Cardiac muscle cell (in vitro differentiated cells and primary cell): ENCODE measurements around the gene C10orf67. TPM values are rescaled to one million over a fixed set of nuclear protein-coding genes. Genes with fewer than 3 reads are reported as not detected.
A peak's percentile ranks its signal among the peaks of the same experiment; 100 is the strongest.

ENCODE experiments used
- DNase-seq, 2 donors: peaks; one replicate each; pipeline versions ENCODE4 v3.0.0 to v3.0.0-alpha.2; 2010 to 2017; ENCODE audit warnings: low read depth in 1 of 2, low spot score in 1 of 2
- H3K27ac ChIP-seq: fragments of 200-600 bp; sonication (generic); 2 replicates; pipeline ENCODE4 v1.5.1; 2016
- H3K27me3 ChIP-seq: fragments of 200-600 bp; sonication (generic); 2 replicates; pipeline ENCODE4 v1.6.0; 2016; ENCODE audit warnings: control low read depth
- H3K36me3 ChIP-seq: fragments of 200-600 bp; sonication (generic); 2 replicates; pipeline ENCODE4 v1.5.1; 2016; ENCODE audit warnings: control low read depth
- H3K4me1 ChIP-seq: fragments of 200-600 bp; sonication (generic); 2 replicates; pipeline ENCODE4 v1.8.1; 2017; ENCODE audit warnings: low read depth, mild to moderate bottlenecking, mixed run types
- H3K4me3 ChIP-seq: fragments of 200-600 bp; sonication (generic); 2 replicates; pipeline ENCODE4 v1.5.1; 2016; ENCODE audit warnings: mild to moderate bottlenecking
- H3K9me3 ChIP-seq: fragments of 200-600 bp; sonication (generic); 2 replicates; pipeline ENCODE4 v1.5.1; 2017; ENCODE audit warnings: low read depth, mild to moderate bottlenecking, control low read depth
- CTCF ChIP-seq: IDR thresholded peaks from 2 replicates; pipeline ENCODE4 v1.5.1; 2012; ENCODE audit warnings: low read depth, mild to moderate bottlenecking, low read length
- polyA plus RNA-seq: library from polyadenylated mRNA; unstranded; fragments of >200 nt; fragmentation: Nextera tagmentation; extraction: Ambion mirVana; gene quantifications from 2 replicates; pipeline ENCODE4 v1.2.1, GENCODE V29; 2016
- total RNA-seq: library from RNA; depleted of rRNA; stranded (reverse); fragments of >200 nt; gene quantifications from 2 replicates; pipeline ENCODE4 v1.2.3, GENCODE V29; 2016

Gene C10orf67
- total and polyA plus RNA-seq, 2 experiments from 2014 or later, result 0.16 to 0.33 TPM

DNA sequence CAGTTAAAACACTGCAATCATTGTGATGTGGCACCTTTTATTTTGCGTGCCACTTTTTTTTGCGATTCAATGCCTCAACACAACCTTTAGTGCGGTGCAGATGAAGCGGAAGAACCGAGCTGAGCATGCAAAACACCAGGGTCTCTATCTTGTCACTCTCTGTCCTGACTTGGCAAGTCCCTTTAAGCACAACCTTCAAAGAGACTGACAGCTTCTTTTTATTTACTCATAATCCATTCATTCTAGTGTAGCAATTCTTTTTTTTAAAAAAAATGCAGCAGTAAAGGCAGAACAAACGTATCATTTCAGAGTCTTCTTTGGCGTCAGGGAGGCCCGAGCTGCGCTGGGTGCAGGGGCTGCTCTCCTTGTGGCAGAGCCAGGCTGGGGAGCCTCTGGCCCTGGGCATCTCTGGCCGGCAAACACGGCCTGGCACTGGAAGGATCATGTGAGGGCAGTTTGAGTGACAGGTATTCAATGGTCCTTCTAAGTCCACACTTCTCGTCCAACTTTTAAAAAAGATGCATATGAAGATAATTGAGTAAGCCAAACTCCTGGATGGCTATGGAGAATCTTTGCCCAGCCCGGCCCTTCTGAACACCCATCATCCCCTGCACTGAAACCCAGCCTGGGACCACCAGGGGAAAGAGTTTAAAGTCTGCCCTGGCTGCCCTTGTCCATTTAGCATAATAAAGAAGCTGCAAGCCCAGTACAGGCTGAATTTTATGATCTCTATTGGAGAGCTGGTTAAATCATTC, 148.6 kb downstream of the C10orf67 start:
- peaks cover 100% of the 10 kb centered on the region for H3K27me3 ChIP-seq
- DNase-seq, result no peak
- H3K27ac ChIP-seq, result no peak overlapping the region
- H3K36me3 ChIP-seq, result no peaks in the 10 kb centered on the region
- no peaks in the 10 kb centered on the region for H3K9me3 ChIP-seq
- no peaks in the 10 kb centered on the region for H3K4me1 ChIP-seq
- TF ChIP-seq CTCF, result no peak
- H3K4me3 ChIP-seq, result no peak overlapping the region

DNA sequence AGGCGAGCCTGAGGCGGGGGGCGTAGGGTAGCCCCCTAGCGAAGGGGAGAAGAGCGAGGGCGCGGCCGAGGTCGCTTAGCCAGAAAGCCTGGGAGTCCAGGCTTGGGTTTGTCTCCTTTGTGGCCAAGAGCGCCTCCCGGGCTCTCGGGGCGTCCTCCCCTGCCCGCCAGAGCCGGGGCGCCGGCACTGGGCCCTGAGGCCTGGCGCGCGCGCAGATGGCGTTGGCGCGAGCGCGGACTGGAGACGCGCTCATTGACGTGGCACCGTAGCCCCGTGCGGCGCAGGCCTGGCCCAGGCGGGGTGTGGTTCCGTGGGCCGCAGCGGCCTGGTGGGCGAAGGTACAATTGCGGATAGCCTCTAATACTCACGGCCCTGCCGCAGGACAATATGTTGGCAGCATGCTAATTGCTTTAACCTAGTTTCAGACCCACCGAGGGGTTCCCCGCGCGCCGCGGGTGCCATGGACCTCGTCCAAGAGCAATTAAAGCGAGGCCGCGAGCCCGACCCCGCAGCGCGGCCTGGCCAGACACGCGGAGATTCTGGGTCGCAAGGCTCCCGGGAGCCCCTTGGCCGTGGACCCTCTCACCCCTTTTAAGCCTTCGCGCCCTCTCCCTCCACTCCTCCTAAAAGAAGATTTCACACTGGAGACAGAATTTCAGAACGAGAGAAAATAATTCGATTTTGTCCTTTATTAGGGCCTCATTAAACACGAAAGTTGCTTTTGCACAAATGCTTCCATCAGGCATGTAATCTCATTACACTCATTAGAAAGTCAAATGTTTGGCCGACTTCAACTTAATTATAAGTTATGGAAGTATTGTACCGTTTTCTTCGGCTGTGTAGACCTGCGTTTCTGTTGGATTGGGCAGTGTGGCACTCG, 149.4 kb downstream of the C10orf67 start:
- no peaks in the 10 kb centered on the region for H3K36me3 ChIP-seq
- DNase-seq, result no peak
- no peaks in the 10 kb centered on the region for H3K9me3 ChIP-seq

DNA sequence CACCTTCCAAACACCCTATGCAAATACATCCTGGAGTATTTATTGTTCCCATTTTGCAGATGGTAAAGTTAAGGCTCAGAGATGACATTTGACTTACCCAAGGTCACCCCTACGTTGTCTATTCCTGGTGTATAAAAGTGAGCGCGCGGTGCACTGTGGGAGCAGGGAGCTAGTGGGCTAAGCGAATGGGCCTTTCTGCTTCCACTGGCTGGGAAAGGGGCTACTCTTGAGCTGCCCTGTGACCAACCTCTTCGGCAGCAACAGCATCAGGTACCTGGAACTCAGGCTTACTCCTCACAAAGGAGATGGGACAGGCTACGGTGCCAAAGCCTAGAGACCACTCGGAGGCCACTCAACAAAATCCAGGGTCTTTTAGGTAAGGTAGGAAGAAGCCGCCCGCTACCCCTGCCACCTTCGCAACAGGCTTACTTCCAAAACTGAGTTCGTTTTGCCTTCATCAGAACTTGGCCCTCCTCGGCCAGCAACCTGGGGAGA, 150.1 kb downstream of the C10orf67 start:
- H3K27ac ChIP-seq, result no peak overlapping the region
- no peaks in the 10 kb centered on the region for H3K4me1 ChIP-seq
- H3K9me3 ChIP-seq, result no peaks in the 10 kb centered on the region
- TF ChIP-seq CTCF, result no peak
- H3K36me3 ChIP-seq, result no peaks in the 10 kb centered on the region
- no peak for DNase-seq
- H3K4me3 ChIP-seq, result peak overlapping the region; percentile 11
- H3K27me3 ChIP-seq, result peaks cover 100% of the 10 kb centered on the region

More for the DNA sequence above, 149.4 kb downstream of the C10orf67 start:
- peaks cover 100% of the 10 kb centered on the region for H3K27me3 ChIP-seq
- H3K4me1 ChIP-seq, result no peaks in the 10 kb centered on the region
- H3K4me3 ChIP-seq, result peak overlapping the region; percentile 11
- no peak for TF ChIP-seq CTCF
- no peak overlapping the region for H3K27ac ChIP-seq

GRCh38 chr10:23193435-23194074, 151.0 kb downstream of the C10orf67 start:
- Histone ChIP-seq H3K36me3 (no peaks in the 10 kb centered on the region), H3K4me3 (no peak overlapping the region), H3K27ac (no peak overlapping the region), H3K4me1 (no peaks in the 10 kb centered on the region), H3K9me3 (no peaks in the 10 kb centered on the region), H3K27me3 (peaks cover 100% of the 10 kb centered on the region)
- no peak for DNase-seq
- TF ChIP-seq CTCF, result no peak

DNA sequence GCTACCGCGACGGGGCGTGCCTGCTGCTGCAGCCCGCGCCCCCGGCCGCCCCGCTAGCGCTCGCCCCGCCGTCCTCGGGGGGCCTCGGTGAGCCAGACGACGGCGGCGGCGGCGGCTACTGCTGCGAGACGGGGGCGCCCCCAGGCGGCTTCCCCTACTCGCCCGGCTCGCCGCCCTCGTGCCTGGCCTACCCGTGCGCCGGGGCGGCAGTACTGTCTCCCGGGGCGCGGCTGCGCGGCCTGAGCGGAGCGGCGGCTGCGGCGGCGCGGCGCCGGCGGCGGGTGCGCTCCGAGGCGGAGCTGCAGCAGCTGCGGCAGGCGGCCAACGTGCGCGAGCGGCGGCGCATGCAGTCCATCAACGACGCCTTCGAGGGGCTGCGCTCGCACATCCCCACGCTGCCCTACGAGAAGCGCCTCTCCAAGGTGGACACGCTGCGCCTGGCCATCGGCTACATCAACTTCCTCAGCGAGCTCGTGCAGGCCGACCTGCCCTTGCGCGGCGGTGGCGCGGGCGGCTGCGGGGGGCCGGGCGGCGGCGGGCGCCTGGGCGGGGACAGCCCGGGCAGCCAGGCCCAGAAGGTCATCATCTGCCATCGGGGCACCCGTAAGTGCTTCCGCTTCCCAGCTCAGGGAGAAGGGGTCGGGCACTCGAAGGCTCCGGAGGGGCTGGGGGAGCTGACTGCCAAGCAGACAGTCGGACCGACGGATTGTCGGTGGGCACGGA, 151.7 kb downstream of the C10orf67 start:
- H3K4me3 ChIP-seq, result no peak overlapping the region
- DNase-seq, result peak in 1 of 2 donors; percentile 45

More for the DNA sequence above, 151.7 kb downstream of the C10orf67 start:
- Histone ChIP-seq H3K4me1 (no peaks in the 10 kb centered on the region), H3K27ac (no peak overlapping the region), H3K9me3 (no peaks in the 10 kb centered on the region), H3K27me3 (peaks cover 100% of the 10 kb centered on the region), H3K36me3 (no peaks in the 10 kb centered on the region)
- TF ChIP-seq CTCF, result no peak
